ENCODE measurements around the gene ZFP62.

DNA sequence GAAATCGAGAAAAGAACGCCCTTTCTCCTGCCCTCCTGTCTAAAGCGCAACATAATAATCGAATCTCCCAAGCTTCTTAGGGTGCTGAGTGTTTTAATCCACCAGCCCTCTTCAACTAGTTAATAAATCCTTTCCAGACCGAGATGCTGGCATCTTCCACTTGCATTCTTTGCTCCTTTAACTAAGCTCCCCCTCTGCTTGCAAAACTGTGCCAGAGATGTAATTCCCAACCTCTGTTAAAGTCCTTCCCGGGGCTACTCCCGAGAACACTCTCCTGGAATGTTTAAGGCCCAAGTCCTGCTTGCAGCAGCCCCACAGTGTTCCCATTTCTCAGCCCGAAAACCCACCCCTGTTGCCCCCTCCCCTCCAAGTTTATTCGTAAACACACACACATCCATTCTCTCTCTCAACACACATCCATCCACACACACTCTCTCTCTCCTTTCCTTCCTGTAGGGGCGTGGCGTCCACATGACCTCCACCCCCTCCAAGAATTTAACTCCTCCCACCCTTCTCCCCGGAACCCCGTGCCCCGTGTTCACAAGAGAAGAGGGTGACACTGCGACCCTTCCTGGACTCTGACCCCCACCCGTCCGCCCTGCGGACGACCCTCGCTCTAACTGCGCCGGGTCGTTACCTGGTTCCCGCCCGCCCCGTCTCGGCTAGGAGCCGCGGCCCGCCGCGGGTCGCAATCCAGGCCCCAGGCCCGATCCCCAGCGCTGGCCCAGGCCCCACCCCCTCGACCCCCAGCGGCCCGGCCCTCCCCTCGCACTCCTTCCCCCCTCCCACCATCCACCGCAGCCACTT is 51.5 kb downstream of the ZFP62 start:
- TF ChIP-seq GATA2 (IDR thresholded peaks at IDR 0.05; ENCODE audit: low read depth, low read length) (no peak), GATA3 (IDR thresholded peaks at IDR 0.05; ENCODE audit: low read depth, low read length) (no peak)
